Endothelial cell (in vitro differentiated cells): ENCODE data around the gene TET1. TPM values are rescaled to one million over a fixed set of nuclear protein-coding genes. Genes with fewer than 3 reads are reported as not detected.

Experiments used
- DNase-seq: peaks from one replicate; pipeline ENCODE4 v3.0.0; 2021; ENCODE audit warnings: low spot score
- H3K27ac Mint-ChIP-seq: one replicate; pipeline ENCODE4 v1.8.0; 2021; ENCODE audit warnings: mixed read lengths, inconsistent platforms; ENCODE audit not compliant: unreplicated experiment
- H3K27me3 Mint-ChIP-seq: one replicate; pipeline ENCODE4 v1.8.0; 2021; ENCODE audit warnings: mild to moderate bottlenecking, moderate library complexity, mixed read lengths, inconsistent platforms; ENCODE audit not compliant: unreplicated experiment
- H3K36me3 Mint-ChIP-seq: one replicate; pipeline ENCODE4 v1.8.0; 2021; ENCODE audit warnings: mild to moderate bottlenecking, low read depth, mixed read lengths, inconsistent platforms; ENCODE audit not compliant: unreplicated experiment
- H3K4me1 Mint-ChIP-seq: one replicate; pipeline ENCODE4 v1.8.0; 2021; ENCODE audit warnings: mild to moderate bottlenecking, mixed read lengths, inconsistent platforms; ENCODE audit not compliant: unreplicated experiment
- H3K4me3 Mint-ChIP-seq: one replicate; pipeline ENCODE4 v1.8.0; 2021; ENCODE audit warnings: mild to moderate bottlenecking, mixed read lengths, inconsistent platforms; ENCODE audit not compliant: unreplicated experiment
- H3K9me3 Mint-ChIP-seq: one replicate; pipeline ENCODE4 v1.8.0; 2021; ENCODE audit warnings: mixed read lengths, inconsistent platforms; ENCODE audit not compliant: unreplicated experiment
- total RNA-seq: library from RNA; stranded (reverse); fragmentation: NEBNext Ultra II Directional; extraction: Animal tissue kit (Norgen Biotek cat#: 25700); gene quantifications from one replicate; pipeline ENCODE4 v1.2.1, GENCODE V29; 2021; ENCODE audit not compliant: unreplicated experiment
- TF ChIP-seq, protein P1 (sequence below): fragments of 200-600 bp; sonication (generic); IDR thresholded peaks from one replicate; pipeline ENCODE4 v1.5.0; 2021; ENCODE audit warnings: antibody characterized with exemption; ENCODE audit not compliant: unreplicated experiment

Gene TET1
- total RNA-seq, 1 donor from 2014 or later: 20.3 TPM

DNA sequence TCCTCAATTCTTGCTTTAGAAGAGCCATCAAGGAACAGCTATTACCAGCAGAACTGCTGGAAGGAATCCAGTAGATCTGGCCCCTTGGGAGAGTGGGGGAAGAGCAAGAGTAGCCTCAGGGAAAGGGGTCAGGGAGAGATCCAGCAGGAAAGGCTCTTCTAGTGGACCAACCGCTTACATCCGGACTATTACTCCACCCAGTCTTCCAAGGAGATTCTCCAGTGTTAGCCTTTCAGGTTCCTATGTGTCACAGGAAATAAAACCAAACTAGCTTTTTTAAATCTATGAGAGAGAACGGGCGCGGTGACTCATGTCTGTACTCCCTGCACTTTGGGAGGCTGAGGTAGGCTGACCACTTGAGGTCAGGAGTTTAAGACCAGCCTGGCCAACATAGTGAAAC is 34.3 kb downstream of the TET1 start:
- DNase-seq: no peak

DNA sequence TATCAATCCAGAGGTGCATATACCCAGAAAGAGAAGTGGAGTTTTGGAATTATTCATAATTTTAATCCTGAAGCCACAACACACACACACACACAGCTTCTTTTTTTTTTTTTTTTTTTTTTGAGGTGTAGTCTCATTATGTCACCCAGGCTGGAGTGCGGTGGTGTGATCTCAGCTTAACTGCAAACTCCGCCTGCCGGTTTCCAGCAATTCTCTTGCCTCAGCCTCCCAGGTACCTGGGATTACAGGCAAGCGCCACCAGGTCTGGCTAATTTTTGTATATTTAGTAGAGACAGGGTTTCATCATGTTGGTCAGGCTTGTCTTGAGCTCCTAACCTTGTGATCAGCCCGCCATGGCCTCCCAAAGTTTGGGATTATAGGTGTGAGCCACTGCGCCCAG is 35.4 kb downstream of the TET1 start:
- no peaks in the 10 kb centered on the region for H3K27me3 Mint-ChIP-seq
- H3K27ac Mint-ChIP-seq: peak overlapping the region; percentile 26
- no peak overlapping the region for H3K4me3 Mint-ChIP-seq
- no peaks in the 10 kb centered on the region for H3K9me3 Mint-ChIP-seq
- H3K4me1 Mint-ChIP-seq: peaks cover 24% of the 10 kb centered on the region
- DNase-seq: no peak
- TF ChIP-seq, protein P1, sequence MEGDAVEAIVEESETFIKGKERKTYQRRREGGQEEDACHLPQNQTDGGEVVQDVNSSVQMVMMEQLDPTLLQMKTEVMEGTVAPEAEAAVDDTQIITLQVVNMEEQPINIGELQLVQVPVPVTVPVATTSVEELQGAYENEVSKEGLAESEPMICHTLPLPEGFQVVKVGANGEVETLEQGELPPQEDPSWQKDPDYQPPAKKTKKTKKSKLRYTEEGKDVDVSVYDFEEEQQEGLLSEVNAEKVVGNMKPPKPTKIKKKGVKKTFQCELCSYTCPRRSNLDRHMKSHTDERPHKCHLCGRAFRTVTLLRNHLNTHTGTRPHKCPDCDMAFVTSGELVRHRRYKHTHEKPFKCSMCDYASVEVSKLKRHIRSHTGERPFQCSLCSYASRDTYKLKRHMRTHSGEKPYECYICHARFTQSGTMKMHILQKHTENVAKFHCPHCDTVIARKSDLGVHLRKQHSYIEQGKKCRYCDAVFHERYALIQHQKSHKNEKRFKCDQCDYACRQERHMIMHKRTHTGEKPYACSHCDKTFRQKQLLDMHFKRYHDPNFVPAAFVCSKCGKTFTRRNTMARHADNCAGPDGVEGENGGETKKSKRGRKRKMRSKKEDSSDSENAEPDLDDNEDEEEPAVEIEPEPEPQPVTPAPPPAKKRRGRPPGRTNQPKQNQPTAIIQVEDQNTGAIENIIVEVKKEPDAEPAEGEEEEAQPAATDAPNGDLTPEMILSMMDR: no peak
- H3K36me3 Mint-ChIP-seq: no peaks in the 10 kb centered on the region

More for the DNA sequence above, 34.3 kb downstream of the TET1 start:
- TF ChIP-seq, protein P1: no peak
- H3K27me3 Mint-ChIP-seq: peaks cover 1% of the 10 kb centered on the region
- H3K27ac Mint-ChIP-seq: no peak overlapping the region
- no peak overlapping the region for H3K4me3 Mint-ChIP-seq
- no peaks in the 10 kb centered on the region for H3K9me3 Mint-ChIP-seq
- peaks cover 15% of the 10 kb centered on the region for H3K4me1 Mint-ChIP-seq
- H3K36me3 Mint-ChIP-seq: no peaks in the 10 kb centered on the region

DNA sequence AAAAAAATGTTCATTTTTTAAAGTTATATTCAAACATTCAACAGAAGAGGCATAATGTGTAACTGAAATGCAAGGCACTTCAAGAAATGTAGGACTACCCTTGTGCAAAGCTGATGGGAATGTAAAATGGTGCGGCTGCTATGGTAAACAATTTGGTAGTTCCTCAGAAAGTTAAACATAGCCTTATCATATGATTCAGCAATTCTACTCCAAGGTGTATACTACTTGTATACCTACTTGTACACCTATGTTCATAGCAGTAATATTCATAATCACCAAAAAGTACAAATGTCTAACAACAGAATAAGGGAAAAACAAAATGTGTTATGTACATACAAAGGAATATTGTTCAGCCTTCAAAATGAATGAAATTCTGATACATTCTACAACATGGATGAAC is 37.3 kb downstream of the TET1 start:
- no peak for DNase-seq
- TF ChIP-seq, protein P1: no peak
- H3K4me1 Mint-ChIP-seq: peaks cover 27% of the 10 kb centered on the region

DNA sequence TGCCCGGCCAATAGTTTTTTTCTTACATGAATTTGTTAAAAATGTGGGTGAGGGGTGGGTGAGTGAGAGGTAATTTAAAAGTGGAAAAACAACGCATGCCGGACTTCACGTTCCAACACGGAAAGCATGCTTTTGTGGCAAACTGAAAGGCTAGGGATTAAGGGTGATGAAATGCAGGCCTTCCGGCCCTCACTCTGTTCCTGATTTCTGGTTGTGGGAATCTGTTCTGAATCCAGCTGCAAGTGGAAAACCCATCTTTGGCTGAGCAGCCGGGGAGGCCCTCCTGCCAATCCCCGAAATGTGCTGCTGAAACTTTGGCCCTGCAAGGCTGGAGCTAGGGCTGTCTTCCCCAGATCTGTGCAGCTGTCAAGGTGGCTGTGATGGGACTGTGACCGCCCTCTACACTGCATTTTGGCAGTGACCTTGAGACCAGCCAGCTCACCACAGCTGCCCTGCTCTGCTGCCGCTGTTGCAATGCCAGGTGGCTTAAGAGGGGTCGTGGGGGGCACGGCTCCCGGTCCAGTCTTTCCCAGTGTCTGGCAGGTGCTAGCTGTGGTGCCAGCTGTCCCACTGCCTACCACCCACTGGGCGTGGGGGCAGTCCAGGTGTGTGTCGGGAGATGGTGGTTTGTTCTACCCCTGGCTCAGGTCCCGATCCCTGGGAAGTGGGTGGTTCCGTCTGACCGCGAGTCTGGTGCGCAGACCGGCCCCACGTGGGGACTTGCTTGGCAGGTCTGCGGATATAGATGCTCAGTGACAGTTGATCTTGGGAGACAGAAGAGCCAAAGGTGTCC is 39.0 kb downstream of the TET1 start:
- DNase-seq: peak; percentile 11
- H3K4me3 Mint-ChIP-seq: no peak overlapping the region
- TF ChIP-seq, protein P1: no peak
- peaks cover 27% of the 10 kb centered on the region for H3K4me1 Mint-ChIP-seq
- no peaks in the 10 kb centered on the region for H3K27me3 Mint-ChIP-seq
- H3K9me3 Mint-ChIP-seq: no peaks in the 10 kb centered on the region
- H3K36me3 Mint-ChIP-seq: peaks cover 6% of the 10 kb centered on the region
- H3K27ac Mint-ChIP-seq: peak overlapping the region; percentile 94

More for the DNA sequence above, 37.3 kb downstream of the TET1 start:
- Mint-ChIP-seq H3K27me3 (no peaks in the 10 kb centered on the region), H3K36me3 (no peaks in the 10 kb centered on the region), H3K4me3 (no peak overlapping the region), H3K9me3 (no peaks in the 10 kb centered on the region), H3K27ac (no peak overlapping the region)

DNA sequence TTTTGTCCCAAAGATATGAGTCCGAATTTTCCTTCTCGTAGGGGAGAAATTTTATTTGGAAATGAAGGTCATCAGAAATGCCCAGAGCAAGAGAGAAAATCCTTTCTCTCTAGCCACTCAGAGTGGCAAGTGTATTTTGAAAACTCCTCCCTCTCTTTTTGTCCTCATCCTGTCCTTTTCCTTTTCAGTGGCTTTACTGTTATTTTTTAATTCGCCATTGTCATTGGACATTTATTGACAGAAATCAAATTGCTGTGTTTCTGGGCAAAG is 39.6 kb downstream of the TET1 start:
- TF ChIP-seq, protein P1: no peak
- H3K36me3 Mint-ChIP-seq: peaks cover 11% of the 10 kb centered on the region
- H3K27me3 Mint-ChIP-seq: peaks cover 1% of the 10 kb centered on the region
- no peaks in the 10 kb centered on the region for H3K9me3 Mint-ChIP-seq
- DNase-seq: no peak
- peaks cover 24% of the 10 kb centered on the region for H3K4me1 Mint-ChIP-seq
- peak overlapping the region; percentile 89 for H3K4me3 Mint-ChIP-seq
- peak overlapping the region; percentile 94 for H3K27ac Mint-ChIP-seq
